DMS 273 treated with DMSO at 0.1 percent for 48 hours (cell line): ENCODE results near the gene CACFD1.
"Not testable (repeated sequence)": the region's sequence is repeated elsewhere in the genome, so short reads cannot be mapped to it uniquely, and the experiment has no call there.

Experiments
- DNase-seq: peaks from one replicate; lab custom pipeline; 2025; lab: John Stamatoyannopoulos, UW

CACFD1 gene

GRCh38 chr9:133440874-133441273 lies 18.9 kb upstream of the CACFD1 start:
- DNase-seq, result no peak

GRCh38 chr9:133441571-133441970 lies 18.2 kb upstream of the CACFD1 start:
- DNase-seq, result no peak

DNA sequence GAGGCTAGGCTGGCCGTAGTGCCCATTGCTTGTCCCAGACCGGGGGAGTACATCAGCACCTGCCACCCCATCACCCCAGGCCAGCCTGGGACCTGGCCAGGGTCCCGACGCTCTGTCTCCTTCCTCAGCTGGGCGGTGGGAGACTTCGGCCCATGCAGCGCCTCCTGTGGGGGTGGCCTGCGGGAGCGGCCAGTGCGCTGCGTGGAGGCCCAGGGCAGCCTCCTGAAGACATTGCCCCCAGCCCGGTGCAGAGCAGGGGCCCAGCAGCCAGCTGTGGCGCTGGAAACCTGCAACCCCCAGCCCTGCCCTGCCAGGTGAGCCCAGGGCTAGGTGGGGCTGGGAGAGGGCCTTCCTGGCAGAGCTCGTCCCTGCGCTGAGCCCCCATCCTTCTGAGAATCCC lies 16.5 kb upstream of the CACFD1 start:
- DNase-seq, result no peak

GRCh38 chr9:133443982-133444381 lies 15.8 kb upstream of the CACFD1 start:
- no peak for DNase-seq

DNA sequence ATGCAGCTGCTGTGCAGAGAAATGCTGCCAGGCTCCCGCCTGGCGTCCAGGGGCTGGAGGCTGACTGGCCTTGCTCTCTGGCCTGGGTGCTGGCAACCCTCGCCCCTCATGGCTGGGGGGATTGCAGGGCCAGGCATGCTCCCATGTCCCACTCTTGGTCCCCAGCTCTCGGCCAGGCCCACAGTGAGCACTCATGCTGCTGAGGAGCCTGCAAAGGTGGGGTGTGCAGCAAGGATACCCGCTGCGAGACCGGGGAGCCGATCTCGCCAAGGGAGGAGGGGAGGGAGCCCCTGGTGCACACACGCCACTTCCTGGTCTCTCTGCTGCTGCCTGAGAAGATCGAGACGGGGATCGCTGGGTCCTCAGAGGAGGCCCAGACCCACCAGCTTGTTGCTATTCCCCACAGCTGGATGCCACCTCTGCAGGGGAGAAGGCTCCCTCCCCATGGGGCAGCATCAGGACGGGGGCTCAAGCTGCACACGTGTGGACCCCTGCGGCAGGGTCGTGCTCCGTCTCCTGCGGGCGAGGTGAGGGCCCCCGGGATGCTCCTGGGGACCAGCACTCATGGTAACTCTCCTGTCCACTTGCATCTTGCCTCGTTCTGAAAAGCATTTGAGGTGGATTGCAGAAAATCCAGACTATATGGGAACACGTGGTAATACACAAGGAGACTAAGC lies 14.3 kb upstream of the CACFD1 start:
- no peak for DNase-seq

- no peak for DNase-seq
These were observed 11.2 kb upstream of the CACFD1 start for GRCh38 chr9:133448487-133448972.

- DNase-seq, result no peak
These were observed 10.0 kb upstream of the CACFD1 start for GRCh38 chr9:133449760-133450159.

GRCh38 chr9:133451865-133452264 lies 7.9 kb upstream of the CACFD1 start:
- DNase-seq, result not testable (repeated sequence)

- DNase-seq, result no peak
These were observed 7.2 kb upstream of the CACFD1 start for GRCh38 chr9:133452562-133452961.

DNA sequence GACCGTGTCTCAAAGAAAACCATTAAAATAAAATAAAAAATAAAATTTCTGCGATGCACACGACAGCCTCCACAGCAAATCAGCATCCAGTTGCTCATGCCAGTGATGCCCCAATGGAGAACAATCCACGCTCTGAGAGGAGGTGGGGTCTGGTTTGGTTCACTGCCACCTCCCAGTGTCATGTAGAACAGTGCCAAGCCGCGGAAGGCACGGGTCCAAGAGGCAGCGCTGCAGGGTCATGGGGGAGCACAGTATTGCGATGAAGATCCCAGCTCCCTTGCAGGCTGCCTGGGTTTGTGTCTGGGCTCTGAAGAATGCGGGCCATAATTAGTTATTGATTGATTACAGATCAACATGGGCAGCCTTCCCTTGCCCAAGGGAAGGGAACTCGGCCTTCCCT lies 6.1 kb upstream of the CACFD1 start:
- DNase-seq, result no peak

DNA sequence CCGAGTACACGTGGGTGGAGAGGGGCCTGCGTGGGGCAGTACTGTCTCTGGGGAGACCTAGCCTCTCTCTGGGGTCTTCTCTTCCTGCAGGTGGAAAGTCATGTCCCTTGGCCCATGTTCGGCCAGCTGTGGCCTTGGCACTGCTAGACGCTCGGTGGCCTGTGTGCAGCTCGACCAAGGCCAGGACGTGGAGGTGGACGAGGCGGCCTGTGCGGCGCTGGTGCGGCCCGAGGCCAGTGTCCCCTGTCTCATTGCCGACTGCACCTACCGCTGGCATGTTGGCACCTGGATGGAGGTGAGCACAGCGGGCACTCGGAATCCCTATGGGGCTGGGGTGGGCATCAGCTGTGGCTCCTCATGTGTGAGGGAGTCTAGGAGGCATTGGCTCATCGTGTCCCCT lies 5.5 kb upstream of the CACFD1 start:
- no peak for DNase-seq

DNA sequence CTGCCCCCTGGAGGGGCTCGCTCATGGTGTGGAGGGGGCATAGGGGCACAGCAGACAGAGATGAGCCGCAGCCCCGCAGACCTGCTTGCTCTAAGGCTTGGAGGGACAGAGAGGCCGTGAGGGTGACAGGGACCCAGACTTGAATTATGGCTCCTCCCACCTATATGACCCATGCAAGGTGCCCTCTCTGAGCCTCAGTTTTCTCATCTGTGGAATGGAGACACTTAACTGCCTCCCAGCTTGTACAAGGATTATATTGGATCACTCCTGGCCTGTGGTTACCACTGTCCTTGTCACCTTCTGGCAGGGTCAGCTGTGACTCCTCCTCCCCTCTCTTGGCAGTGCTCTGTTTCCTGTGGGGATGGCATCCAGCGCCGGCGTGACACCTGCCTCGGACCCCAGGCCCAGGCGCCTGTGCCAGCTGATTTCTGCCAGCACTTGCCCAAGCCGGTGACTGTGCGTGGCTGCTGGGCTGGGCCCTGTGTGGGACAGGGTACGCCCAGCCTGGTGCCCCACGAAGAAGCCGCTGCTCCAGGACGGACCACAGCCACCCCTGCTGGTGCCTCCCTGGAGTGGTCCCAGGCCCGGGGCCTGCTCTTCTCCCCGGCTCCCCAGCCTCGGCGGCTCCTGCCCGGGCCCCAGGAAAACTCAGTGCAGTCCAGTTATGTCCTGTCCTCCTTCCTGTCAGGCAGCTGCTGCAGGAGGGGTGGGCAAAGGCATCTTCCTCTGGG lies 4.7 kb upstream of the CACFD1 start:
- DNase-seq, result no peak

DNA sequence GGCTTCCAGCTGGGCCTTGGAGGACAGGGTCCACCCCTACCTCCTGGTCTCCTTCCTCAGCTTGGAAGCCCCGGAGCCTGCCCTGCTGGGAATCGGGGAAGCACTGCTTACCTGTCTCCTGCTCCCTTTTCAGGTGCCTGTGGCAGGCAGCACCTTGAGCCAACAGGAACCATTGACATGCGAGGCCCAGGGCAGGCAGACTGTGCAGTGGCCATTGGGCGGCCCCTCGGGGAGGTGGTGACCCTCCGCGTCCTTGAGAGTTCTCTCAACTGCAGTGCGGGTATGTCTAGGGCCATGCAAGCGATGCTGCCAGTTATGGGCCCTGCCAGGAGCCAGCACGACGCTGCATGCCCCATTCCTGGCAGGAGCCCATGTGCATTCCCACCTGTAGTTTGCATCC lies 3.8 kb upstream of the CACFD1 start:
- no peak for DNase-seq

- DNase-seq, result no peak
These were observed 3.4 kb upstream of the CACFD1 start for GRCh38 chr9:133456409-133456808.

GRCh38 chr9:133457233-133457632 lies 2.5 kb upstream of the CACFD1 start:
- DNase-seq, result no peak

DNA sequence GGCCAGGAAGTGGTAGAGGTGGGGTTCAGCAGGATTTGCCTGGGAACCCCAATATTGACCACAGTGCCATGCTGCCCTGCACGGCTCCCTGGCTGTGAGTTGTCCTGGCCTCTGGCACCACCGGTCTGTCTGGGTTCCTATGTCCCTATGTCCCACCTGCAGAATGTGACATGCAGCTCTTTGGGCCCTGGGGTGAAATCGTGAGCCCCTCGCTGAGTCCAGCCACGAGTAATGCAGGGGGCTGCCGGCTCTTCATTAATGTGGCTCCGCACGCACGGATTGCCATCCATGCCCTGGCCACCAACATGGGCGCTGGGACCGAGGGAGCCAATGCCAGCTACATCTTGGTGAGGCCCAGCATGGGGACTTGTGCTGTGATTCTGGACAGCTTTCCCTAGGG lies 2.0 kb upstream of the CACFD1 start:
- no peak for DNase-seq

GRCh38 chr9:133458643-133459312 lies 1.0 kb upstream of the CACFD1 start:
- DNase-seq, result no peak

- DNase-seq, result no peak
These were observed 812 bp downstream of the CACFD1 start for GRCh38 chr9:133460405-133461175.

GRCh38 chr9:133461975-133462374 lies 2.2 kb downstream of the CACFD1 start:
- DNase-seq, result no peak

DNA sequence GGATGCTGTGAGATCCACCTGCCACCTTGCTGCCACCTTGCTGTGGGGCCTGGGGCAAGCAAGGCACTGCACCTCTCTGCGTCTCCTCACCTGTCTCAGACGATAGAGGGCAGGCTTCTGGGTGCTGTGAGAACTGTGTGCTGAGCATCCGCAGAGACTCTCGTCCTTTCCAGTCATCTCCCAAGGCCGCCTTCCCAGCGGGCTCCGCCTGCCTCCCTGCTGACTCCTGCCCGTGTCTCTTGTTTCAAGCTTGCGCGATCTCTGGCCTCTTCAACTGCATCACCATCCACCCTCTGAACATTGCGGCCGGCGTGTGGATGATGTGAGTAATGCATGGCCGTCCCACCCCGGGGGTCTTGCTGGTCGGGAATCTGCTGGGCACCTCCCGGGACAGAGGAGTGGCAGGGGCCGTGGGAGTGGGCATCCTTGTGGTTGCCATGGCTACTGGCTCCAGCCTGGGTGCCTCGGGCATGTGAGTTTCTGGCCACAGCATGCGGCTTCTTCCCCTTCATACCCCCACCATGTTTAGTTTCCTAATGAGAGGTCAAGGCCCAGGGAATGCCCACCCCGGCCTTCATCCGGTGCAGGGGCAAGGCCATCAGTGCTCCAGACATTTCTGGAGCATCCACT lies 3.6 kb downstream of the CACFD1 start:
- DNase-seq, result no peak

DNA sequence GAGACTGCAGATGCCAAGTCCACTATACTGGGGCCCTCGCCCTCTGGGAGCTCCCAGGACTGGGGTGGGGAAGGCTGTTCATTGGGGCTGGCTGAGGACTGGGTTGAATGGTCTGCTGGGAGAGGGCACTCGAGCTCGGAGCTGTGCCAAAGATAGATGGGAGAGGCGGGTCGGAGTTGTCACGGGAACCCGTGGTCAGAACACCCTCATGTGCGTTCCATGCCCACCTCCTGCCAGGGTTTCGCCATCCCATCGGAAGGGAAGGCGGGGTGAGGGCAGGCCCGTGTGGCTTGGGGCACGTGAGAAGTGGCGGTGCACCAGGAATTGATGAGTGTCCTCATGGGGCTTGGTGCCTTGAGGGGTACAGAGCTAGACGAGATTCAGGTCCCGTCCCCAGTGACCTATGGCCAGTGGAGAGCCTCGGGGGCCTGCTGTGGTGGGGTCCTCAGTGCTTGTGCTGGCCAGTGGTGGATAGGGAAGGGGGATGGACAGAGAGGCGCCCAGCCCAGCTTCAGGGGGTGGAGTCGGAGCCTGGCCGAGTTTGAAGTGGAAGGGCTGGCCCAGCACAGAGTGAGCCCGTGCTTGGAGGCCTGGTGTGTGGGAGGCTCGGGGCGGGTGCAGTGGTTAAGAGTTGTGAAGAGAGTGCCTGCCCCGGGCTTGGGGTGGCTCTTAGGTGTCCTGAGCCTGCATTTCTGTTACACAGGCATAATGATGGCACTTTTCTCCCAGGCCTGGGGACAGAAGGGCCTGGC lies 4.3 kb downstream of the CACFD1 start:
- DNase-seq, result no peak
